Thyroid gland (tissue), 4 donors: ENCODE results near the gene LRP4. TPM values are rescaled to one million over a fixed set of nuclear protein-coding genes. Genes with fewer than 3 reads are reported as not detected.
"Not testable (repeated sequence)": the region's sequence is repeated elsewhere in the genome, so short reads cannot be mapped to it uniquely, and the experiment has no call there.

Source experiments
- DNase-seq, 2 donors: peaks; one replicate each; pipeline ENCODE4 v3.0.0-alpha.2; 2019
- H3K27ac ChIP-seq, 3 donors: fragments of 200-600 bp; sonication (generic); 1 replicate in 2 of 3; 2 replicates in 1 of 3; pipeline ENCODE4 v1.5.1; 2016 to 2019; ENCODE audit warnings: mild to moderate bottlenecking in 1 of 3, moderate library complexity in 1 of 3
- H3K27me3 ChIP-seq: fragments of 200-600 bp; sonication (generic); one replicate; pipeline ENCODE4 v1.5.1; 2019
- H3K36me3 ChIP-seq, 2 donors: fragments of 200-600 bp; sonication (generic); one replicate each; pipeline ENCODE4 v1.5.1; 2016 to 2019
- H3K4me1 ChIP-seq, 2 donors: fragments of 200-600 bp; sonication (generic); one replicate each; pipeline ENCODE4 v1.5.1; 2017 to 2019
- H3K4me3 ChIP-seq, 3 donors: fragments of 200-600 bp; sonication (generic); replicated peaks in 1 of 3; 1 replicate in 2 of 3; 2 replicates in 1 of 3; pipeline ENCODE4 v1.5.1; 2016; ENCODE audit warnings: mild to moderate bottlenecking in 1 of 3
- H3K9me3 ChIP-seq: fragments of 200-600 bp; sonication (generic); one replicate; pipeline ENCODE4 v1.5.1; 2017
- POLR2A ChIP-seq, 2 donors: fragments of 450-650 bp; IDR thresholded peaks; one replicate each; pipeline ENCODE4 v1.6.1; 2017; ENCODE audit warnings: antibody characterized with exemption in 2 of 2, mild to moderate bottlenecking in 2 of 2, moderate library complexity in 1 of 2
- WGBS, 2 donors: methylation state at CpG; one replicate each; pipeline ENCODE4 v1.1.5; 2017; 5-methylcytosine and 5-hydroxymethylcytosine counted together
- intact Hi-C: fragments of 100-400 bp; cut with DNase I; formaldehyde crosslinking; loops from one replicate; pipeline ENCODE4 v1.15.1; 2023
- total RNA-seq, 4 donors: library from RNA; depleted of rRNA; stranded (reverse); fragments of >200 nt; gene quantifications; one replicate each; pipeline ENCODE4 v1.2.3, GENCODE V29; 2016
- TF ChIP-seq, protein P1 (sequence below), 6 experiments: fragments of 200-600 bp in 3 of 6; fragments of 450-650 bp in 3 of 6; sonication (generic) in 3 of 6; IDR thresholded peaks; one replicate each; pipeline ENCODE4 v1.5.1; 2016 to 2019; ENCODE audit warnings: antibody characterized with exemption in 6 of 6, mild to moderate bottlenecking in 2 of 6, inconsistent platforms in 1 of 6, moderate library complexity in 1 of 6

Gene LRP4
- 10 to 100 TPM in 1 of 4 donors, 1 to 10 TPM in 3; 2.8 to 10.3 (median 7.4) TPM for total RNA-seq

- peaks cover 31 to 52% of the 10 kb centered on the region in 2 donors for H3K4me1 ChIP-seq
- intact Hi-C loops: no loop called here
- 1% methylated on average over 41 of the region's 97 CpGs; no CpG with 5 or more reads in 1 of the 2 donors for WGBS, 2 donors
- H3K27ac ChIP-seq: peak within 1 kb of the TSS in 1 of 3 donors; percentile 29
- H3K27me3 ChIP-seq: no peaks in the 10 kb centered on the region
- DNase-seq: peak; percentile 55 to 61
- no peaks in the 10 kb centered on the region for H3K36me3 ChIP-seq
- peak within 1 kb of the TSS; percentile 25 to 68 (median 52) for H3K4me3 ChIP-seq
- peak in 1 of 2 donors; percentile 45 for TF ChIP-seq POLR2A (IDR thresholded peaks at IDR 0.05)
- TF ChIP-seq, protein P1, sequence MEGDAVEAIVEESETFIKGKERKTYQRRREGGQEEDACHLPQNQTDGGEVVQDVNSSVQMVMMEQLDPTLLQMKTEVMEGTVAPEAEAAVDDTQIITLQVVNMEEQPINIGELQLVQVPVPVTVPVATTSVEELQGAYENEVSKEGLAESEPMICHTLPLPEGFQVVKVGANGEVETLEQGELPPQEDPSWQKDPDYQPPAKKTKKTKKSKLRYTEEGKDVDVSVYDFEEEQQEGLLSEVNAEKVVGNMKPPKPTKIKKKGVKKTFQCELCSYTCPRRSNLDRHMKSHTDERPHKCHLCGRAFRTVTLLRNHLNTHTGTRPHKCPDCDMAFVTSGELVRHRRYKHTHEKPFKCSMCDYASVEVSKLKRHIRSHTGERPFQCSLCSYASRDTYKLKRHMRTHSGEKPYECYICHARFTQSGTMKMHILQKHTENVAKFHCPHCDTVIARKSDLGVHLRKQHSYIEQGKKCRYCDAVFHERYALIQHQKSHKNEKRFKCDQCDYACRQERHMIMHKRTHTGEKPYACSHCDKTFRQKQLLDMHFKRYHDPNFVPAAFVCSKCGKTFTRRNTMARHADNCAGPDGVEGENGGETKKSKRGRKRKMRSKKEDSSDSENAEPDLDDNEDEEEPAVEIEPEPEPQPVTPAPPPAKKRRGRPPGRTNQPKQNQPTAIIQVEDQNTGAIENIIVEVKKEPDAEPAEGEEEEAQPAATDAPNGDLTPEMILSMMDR (IDR thresholded peaks at IDR 0.05): peak in 1 of 6 experiments; percentile 25
- H3K9me3 ChIP-seq: no peaks in the 10 kb centered on the region
Measured at GRCh38 chr11:46918083-46918787, at the start of gene LRP4. LRP4 (minus strand) TSS chr11:46918550; CDS start chr11:46918379, 171 bp downstream.

- DNase-seq: no peak
- no peak overlapping the region for H3K4me3 ChIP-seq
- TF ChIP-seq, protein P1 (IDR thresholded peaks at IDR 0.05): no peak
- TF ChIP-seq POLR2A (IDR thresholded peaks at IDR 0.05): no peak
- intact Hi-C loops: no loop called here
- no peaks in the 10 kb centered on the region for H3K9me3 ChIP-seq
- no peaks in the 10 kb centered on the region for H3K36me3 ChIP-seq
- 92 to 97% methylated on average over 2 of the region's 2 CpGs for WGBS, 2 donors
- H3K27ac ChIP-seq: no peak overlapping the region
- no peaks in the 10 kb centered on the region for H3K27me3 ChIP-seq
- no peaks in the 10 kb centered on the region for H3K4me1 ChIP-seq
Measured at GRCh38 chr11:46967962-46968361, 49.6 kb upstream of the LRP4 start.

DNA sequence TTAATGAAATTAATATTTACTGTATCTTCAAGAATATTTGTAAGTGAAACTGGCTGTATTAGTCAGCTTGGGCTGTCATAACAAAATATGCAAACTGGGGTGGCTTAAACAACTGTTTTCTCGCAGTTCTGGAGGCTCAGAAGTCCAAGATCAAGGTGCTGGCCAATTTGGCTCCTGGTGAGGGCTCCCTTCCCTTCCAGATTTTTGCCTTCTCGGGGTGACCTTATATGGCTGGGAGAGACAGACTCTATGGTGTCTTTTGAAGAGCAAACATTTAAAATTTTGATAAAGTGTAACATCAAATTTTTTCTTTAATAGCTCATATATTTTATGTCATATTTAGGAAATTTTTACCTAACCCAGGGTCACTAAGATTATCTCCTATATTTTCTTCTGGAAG lies 48.4 kb upstream of the LRP4 start:
- Histone ChIP-seq H3K27me3 (no peaks in the 10 kb centered on the region), H3K27ac (no peak overlapping the region), H3K4me1 (no peaks in the 10 kb centered on the region), H3K9me3 (no peaks in the 10 kb centered on the region), H3K36me3 (no peaks in the 10 kb centered on the region), H3K4me3 (no peak overlapping the region)
- DNase-seq: no peak
- intact Hi-C loops: no loop called here
- no peak for TF ChIP-seq POLR2A (IDR thresholded peaks at IDR 0.05)
- TF ChIP-seq, protein P1 (IDR thresholded peaks at IDR 0.05): no peak
- WGBS, 2 donors: 70 to 94% methylated on average over 2 of the region's 2 CpGs

DNA sequence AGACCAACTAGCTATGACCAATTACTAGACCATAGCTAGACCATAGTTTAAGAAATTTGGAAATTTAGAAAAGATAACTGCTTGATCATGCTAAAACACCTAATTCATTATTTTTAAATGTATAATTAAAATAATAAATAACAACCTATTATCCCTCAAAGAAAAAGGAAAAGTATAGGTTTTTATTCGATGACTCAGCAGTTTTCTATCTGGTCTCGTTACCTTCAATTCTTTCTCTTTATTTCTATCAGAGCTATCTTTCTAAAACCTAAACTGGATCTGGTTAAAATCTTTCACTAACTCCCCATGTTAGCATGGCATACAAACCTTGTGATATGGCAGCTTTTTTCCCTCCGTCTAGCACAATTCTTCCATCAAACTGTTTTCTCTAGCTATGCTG lies 45.5 kb upstream of the LRP4 start:
- Histone ChIP-seq H3K4me3 (no peak overlapping the region), H3K27ac (no peak overlapping the region), H3K36me3 (no peaks in the 10 kb centered on the region), H3K4me1 (no peaks in the 10 kb centered on the region), H3K9me3 (no peaks in the 10 kb centered on the region), H3K27me3 (no peaks in the 10 kb centered on the region)
- TF ChIP-seq, protein P1 (IDR thresholded peaks at IDR 0.05): no peak
- no peak for TF ChIP-seq POLR2A (IDR thresholded peaks at IDR 0.05)
- WGBS, 2 donors: 95 to 99% methylated on average over 3 of the region's 3 CpGs
- DNase-seq: no peak
- intact Hi-C loops: no loop called here

GRCh38 chr11:46961886-46962285 lies 43.5 kb upstream of the LRP4 start:
- H3K4me3 ChIP-seq, intact Hi-C loops, H3K9me3 ChIP-seq, H3K27ac ChIP-seq, DNase-seq, H3K4me1 ChIP-seq, H3K27me3 ChIP-seq, H3K36me3 ChIP-seq: not testable (repeated sequence)
- 95 to 96% methylated on average over 3 of the region's 3 CpGs for WGBS, 2 donors
